WERI-Rb-1 (cell line): ENCODE results near the gene SARS1.
A peak's percentile ranks its signal among the peaks of the same experiment; 100 is the strongest.

Source experiments
- DNase-seq: peaks from one replicate; pipeline ENCODE4 v3.0.0-alpha.2; 2020
- H3K27ac ChIP-seq: fragments of 250-450 bp; sonication (Bioruptor Pico); 2 replicates; pipeline ENCODE4 v1.5.1; 2020; ENCODE audit warnings: mild to moderate bottlenecking, moderate library complexity
- H3K27me3 ChIP-seq: fragments of 250-450 bp; sonication (Bioruptor Pico); 2 replicates; pipeline ENCODE4 v1.5.1; 2021; ENCODE audit warnings: mild to moderate bottlenecking, low read depth, moderate library complexity; ENCODE audit not compliant: insufficient read depth, severe bottlenecking
- H3K36me3 ChIP-seq: fragments of 250-450 bp; sonication (Bioruptor Pico); 2 replicates; pipeline ENCODE4 v1.5.1; 2020; ENCODE audit warnings: mild to moderate bottlenecking, moderate library complexity
- H3K4me3 ChIP-seq: 2 replicates; pipeline ENCODE4 v1.5.1; 2011; ENCODE audit warnings: low read depth, mild to moderate bottlenecking, control low read depth, low read length
- H3K9me3 ChIP-seq: fragments of 250-450 bp; sonication (Bioruptor Pico); 2 replicates; pipeline ENCODE4 v1.5.1; 2021; ENCODE audit warnings: mild to moderate bottlenecking, moderate library complexity; ENCODE audit not compliant: severe bottlenecking
- TF ChIP-seq, protein P1 (sequence below): IDR thresholded peaks from 2 replicates; pipeline ENCODE4 v1.5.1; 2011; ENCODE audit warnings: low read depth, mild to moderate bottlenecking, control low read depth, inconsistent platforms, low read length

Gene SARS1

DNA sequence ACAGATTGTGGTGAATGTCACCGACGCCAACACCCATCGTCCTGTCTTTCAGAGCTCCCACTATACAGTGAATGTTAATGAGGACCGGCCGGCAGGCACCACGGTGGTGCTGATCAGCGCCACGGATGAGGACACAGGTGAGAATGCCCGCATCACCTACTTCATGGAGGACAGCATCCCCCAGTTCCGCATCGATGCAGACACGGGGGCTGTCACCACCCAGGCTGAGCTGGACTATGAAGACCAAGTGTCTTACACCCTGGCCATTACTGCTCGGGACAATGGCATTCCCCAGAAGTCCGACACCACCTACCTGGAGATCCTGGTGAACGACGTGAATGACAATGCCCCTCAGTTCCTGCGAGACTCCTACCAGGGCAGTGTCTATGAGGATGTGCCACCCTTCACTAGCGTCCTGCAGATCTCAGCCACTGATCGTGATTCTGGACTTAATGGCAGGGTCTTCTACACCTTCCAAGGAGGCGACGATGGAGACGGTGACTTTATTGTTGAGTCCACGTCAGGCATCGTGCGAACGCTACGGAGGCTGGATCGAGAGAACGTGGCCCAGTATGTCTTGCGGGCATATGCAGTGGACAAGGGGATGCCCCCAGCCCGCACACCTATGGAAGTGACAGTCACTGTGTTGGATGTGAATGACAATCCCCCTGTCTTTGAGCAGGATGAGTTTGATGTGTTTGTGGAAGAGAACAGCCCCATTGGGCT lies 38.6 kb downstream of the SARS1 start:
- TF ChIP-seq, protein P1, sequence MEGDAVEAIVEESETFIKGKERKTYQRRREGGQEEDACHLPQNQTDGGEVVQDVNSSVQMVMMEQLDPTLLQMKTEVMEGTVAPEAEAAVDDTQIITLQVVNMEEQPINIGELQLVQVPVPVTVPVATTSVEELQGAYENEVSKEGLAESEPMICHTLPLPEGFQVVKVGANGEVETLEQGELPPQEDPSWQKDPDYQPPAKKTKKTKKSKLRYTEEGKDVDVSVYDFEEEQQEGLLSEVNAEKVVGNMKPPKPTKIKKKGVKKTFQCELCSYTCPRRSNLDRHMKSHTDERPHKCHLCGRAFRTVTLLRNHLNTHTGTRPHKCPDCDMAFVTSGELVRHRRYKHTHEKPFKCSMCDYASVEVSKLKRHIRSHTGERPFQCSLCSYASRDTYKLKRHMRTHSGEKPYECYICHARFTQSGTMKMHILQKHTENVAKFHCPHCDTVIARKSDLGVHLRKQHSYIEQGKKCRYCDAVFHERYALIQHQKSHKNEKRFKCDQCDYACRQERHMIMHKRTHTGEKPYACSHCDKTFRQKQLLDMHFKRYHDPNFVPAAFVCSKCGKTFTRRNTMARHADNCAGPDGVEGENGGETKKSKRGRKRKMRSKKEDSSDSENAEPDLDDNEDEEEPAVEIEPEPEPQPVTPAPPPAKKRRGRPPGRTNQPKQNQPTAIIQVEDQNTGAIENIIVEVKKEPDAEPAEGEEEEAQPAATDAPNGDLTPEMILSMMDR: no peak
- Histone ChIP-seq H3K27me3 (no peaks in the 10 kb centered on the region), H3K9me3 (peaks cover 10% of the 10 kb centered on the region), H3K4me3 (no peak overlapping the region), H3K27ac (no peak overlapping the region), H3K36me3 (peaks cover 43% of the 10 kb centered on the region)
- no peak for DNase-seq

DNA sequence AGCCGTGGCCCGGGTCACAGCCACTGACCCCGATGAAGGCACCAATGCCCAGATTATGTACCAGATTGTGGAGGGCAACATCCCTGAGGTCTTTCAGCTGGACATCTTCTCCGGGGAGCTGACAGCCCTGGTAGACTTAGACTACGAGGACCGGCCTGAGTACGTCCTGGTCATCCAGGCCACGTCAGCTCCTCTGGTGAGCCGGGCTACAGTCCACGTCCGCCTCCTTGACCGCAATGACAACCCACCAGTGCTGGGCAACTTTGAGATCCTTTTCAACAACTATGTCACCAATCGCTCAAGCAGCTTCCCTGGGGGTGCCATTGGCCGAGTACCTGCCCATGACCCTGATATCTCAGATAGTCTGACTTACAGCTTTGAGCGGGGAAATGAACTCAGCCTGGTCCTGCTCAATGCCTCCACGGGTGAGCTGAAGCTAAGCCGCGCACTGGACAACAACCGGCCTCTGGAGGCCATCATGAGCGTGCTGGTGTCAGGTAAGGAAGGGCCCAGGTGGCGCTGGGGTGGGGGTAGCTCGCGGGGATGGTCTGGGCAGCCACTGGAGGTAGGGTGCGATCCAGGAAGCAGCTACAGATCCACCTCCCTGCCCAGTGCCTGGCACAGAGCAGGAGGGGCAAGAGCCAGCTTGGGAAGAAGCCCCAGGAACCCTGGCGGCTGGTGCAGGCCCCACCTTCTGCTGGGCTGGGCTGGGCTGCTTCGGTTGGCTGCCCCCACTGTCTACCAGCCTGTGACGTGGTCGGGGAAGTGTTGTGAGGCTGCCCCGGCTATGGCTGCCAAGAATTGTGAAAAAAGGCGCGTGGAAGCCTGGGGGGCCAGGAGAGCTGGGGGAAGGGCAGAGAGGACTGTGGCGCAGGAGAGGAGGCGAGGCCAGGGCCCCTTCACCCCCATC lies 39.4 kb downstream of the SARS1 start:
- H3K27me3 ChIP-seq: no peaks in the 10 kb centered on the region
- TF ChIP-seq, protein P1: no peak
- H3K9me3 ChIP-seq: peaks cover 10% of the 10 kb centered on the region
- peaks cover 44% of the 10 kb centered on the region for H3K36me3 ChIP-seq
- no peak for DNase-seq
- H3K27ac ChIP-seq: peak overlapping the region; percentile 82
- no peak overlapping the region for H3K4me3 ChIP-seq

DNA sequence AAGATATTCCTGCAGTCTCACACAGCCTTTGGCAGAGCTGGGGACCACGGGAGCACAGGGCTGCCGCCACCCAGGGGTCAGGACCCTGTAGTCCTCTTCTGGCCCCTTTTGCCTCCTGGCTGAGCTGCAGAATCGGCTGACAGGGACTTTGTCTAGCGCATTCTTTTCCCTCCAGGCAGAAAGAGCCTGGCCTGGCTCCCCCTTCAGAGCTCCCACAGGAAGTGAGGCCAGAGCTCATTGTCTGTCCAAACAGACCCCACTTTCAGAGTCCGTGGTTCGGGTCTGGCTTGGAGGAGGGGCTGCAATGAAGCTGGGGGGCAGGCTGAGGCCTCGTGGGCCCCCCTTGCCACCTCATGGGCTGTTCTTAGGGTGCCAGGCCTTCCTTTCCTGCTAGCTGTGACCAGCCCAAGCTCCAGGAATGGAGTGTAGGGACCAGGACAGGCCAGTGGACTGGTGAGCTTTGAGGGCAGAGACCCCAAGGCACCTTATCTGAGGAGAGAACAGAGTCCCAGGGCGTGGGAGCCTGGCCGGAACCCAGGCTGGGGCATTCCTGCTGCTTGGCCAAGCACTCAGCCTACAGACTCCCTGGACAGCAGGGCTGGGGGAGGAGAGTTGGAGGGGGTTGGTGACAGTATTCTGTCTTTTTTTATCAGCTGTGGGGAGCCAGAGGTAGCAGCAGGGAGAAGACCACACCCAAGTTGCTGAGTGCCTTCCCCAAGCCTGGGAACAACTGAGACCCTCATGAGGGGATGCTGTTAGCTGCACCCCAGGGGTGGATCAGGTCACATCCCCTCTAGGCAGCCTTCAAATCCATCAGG lies 40.3 kb downstream of the SARS1 start:
- no peak overlapping the region; the same call in 1 of the 2 replicates for H3K4me3 ChIP-seq
- no peak for DNase-seq

DNA sequence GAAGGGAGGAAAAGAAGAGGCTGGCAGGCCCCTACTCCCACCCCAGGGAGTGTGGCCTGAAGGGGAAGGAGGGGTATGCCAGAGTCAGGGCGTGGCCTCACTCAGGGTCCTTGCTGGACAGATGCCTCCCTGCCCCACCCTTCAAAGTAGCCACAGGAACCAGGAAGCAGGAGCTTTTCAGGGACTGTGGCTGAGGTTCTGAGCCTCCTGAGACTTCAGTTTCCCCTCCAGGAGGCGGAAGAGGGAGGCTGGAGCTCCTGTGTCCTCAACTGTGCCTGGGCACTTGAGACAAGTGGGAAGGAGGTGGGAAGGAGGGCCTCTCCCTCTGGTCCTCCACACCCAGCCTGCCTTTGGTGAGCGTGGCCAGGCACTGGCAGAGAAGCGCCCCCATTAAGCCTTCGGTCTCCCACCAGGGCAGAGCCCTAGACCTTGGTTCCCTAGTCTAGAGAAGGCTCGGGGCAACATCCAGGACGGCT lies 40.9 kb downstream of the SARS1 start:
- peak overlapping the region; percentile 82 for H3K27ac ChIP-seq
- H3K36me3 ChIP-seq: peaks cover 59% of the 10 kb centered on the region
- H3K27me3 ChIP-seq: no peaks in the 10 kb centered on the region
- TF ChIP-seq, protein P1: no peak
- peaks cover 10% of the 10 kb centered on the region for H3K9me3 ChIP-seq
- no peak overlapping the region for H3K4me3 ChIP-seq
- peak; percentile 57 for DNase-seq

More for the DNA sequence above, 40.3 kb downstream of the SARS1 start:
- H3K27me3 ChIP-seq: no peaks in the 10 kb centered on the region
- H3K9me3 ChIP-seq: peaks cover 10% of the 10 kb centered on the region
- peak overlapping the region; percentile 82 for H3K27ac ChIP-seq
- H3K36me3 ChIP-seq: peaks cover 53% of the 10 kb centered on the region
- TF ChIP-seq, protein P1: 0 out of 2 replicates have a peak, but pooled peaks have one; percentile 3

DNA sequence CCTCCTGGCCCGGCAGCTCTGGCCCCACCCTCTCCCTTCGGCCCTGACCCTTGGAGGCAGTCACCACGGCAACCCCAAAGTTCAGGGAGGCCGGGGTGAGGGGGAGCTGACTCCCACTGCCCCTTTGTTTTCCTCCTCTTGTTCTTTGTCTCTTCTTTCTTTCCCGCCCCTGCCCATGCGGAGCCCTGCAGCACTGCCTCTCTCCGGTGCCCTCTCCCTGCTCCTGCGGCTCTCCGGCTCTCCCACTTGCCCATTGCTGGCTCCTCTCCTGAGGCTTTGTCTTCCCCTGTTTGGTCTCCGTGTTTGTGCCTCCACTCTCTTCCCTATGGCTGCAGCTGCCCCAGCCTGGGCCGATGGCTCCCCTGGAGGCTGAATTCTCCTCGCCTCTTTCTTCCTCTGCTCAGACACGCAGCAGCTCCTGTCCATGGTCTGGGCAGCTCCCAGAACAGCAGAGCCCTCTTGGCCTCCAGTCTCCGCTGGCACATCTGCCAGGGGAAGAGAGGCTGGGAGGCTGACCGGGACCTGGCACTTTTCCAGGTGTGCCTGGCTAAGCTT lies 41.5 kb downstream of the SARS1 start:
- no peak for DNase-seq
- H3K4me3 ChIP-seq: no peak overlapping the region; the same call in 1 of the 2 replicates
- H3K27ac ChIP-seq: peak overlapping the region; percentile 82
- no peaks in the 10 kb centered on the region for H3K27me3 ChIP-seq
- H3K36me3 ChIP-seq: peaks cover 61% of the 10 kb centered on the region
- TF ChIP-seq, protein P1: peak; percentile 24; the same call in 1 of the 2 replicates
- H3K9me3 ChIP-seq: peaks cover 10% of the 10 kb centered on the region
